IMR-90 (cell line): ENCODE measurements around the gene ANXA1.

Experiments used
- BHLHE40 ChIP-seq: fragments of 150-350 bp; IDR thresholded peaks from 2 replicates; pipeline ENCODE4 v1.6.1; 2016; ENCODE audit warnings: mild to moderate bottlenecking, low read depth, low read length
- CEBPB ChIP-seq: IDR thresholded peaks from 2 replicates; pipeline ENCODE4 v1.6.1; 2012; ENCODE audit warnings: low read depth, low read length, improper control_type of control experiment
- FOS ChIP-seq: fragments of 150-350 bp; IDR thresholded peaks from 2 replicates; pipeline ENCODE4 v1.6.1; 2016; ENCODE audit warnings: low read depth, low read length
- MAZ ChIP-seq: IDR thresholded peaks from 2 replicates; pipeline ENCODE4 v1.6.1; 2012; ENCODE audit warnings: low read depth, mild to moderate bottlenecking, low read length, improper control_type of control experiment, moderate library complexity, borderline replicate concordance
- MXI1 ChIP-seq: IDR thresholded peaks from 2 replicates; pipeline ENCODE4 v1.6.1; 2012; ENCODE audit warnings: low read depth, mild to moderate bottlenecking, low read length, moderate library complexity, borderline replicate concordance
- NFE2L2 ChIP-seq: fragments of 150-350 bp; IDR thresholded peaks from 2 replicates; pipeline ENCODE4 v1.6.1; 2016; ENCODE audit warnings: low read depth, mild to moderate bottlenecking, low read length
- POLR2A ChIP-seq: IDR thresholded peaks from 2 replicates; pipeline ENCODE4 v1.6.1; 2012; ENCODE audit warnings: mild to moderate bottlenecking, low read depth, low read length
- RAD21 ChIP-seq: IDR thresholded peaks from 2 replicates; pipeline ENCODE4 v1.6.1; 2012; ENCODE audit warnings: low read length, improper control_type of control experiment
- RFX5 ChIP-seq: IDR thresholded peaks from 2 replicates; pipeline ENCODE4 v1.8.0; 2012; ENCODE audit warnings: low read depth, mild to moderate bottlenecking, low read length, moderate library complexity
- TF ChIP-seq, protein P1 (sequence below): conservative IDR thresholded peaks from 2 replicates; pipeline ENCODE4 v1.5.1; 2012; ENCODE audit warnings: mild to moderate bottlenecking, low read depth, low read length, improper control_type of control experiment

DNA sequence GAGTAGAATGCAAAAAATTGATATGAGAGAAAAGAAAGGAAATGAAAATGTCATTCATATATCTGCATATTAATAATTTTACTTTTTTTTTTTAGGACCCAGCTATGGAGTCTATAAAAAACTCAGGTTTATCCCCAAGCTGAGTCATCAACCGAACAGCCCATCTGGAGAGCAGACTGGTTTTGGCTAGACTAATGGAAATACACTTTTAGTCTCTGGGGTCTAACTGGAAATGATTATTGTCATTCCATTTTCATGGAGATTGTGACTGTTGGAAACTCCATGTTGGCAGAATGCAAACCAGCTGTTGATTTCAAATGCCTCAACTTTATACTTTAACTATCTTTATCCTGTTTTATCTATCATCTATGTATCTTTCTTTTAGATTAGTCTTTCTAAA, 28.7 kb downstream of the ANXA1 start:
- TF ChIP-seq POLR2A (no peak), RFX5 (no peak), CEBPB (no peak), BHLHE40 (no peak), RAD21 (no peak), NFE2L2 (no peak), MXI1 (no peak), MAZ (no peak), FOS (peak; percentile 40; the same call in 1 of the 2 replicates)
- TF ChIP-seq, protein P1, sequence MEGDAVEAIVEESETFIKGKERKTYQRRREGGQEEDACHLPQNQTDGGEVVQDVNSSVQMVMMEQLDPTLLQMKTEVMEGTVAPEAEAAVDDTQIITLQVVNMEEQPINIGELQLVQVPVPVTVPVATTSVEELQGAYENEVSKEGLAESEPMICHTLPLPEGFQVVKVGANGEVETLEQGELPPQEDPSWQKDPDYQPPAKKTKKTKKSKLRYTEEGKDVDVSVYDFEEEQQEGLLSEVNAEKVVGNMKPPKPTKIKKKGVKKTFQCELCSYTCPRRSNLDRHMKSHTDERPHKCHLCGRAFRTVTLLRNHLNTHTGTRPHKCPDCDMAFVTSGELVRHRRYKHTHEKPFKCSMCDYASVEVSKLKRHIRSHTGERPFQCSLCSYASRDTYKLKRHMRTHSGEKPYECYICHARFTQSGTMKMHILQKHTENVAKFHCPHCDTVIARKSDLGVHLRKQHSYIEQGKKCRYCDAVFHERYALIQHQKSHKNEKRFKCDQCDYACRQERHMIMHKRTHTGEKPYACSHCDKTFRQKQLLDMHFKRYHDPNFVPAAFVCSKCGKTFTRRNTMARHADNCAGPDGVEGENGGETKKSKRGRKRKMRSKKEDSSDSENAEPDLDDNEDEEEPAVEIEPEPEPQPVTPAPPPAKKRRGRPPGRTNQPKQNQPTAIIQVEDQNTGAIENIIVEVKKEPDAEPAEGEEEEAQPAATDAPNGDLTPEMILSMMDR, result no peak
